Memory B cell (primary cell): ENCODE results near the gene RCSD1.
"Not testable (repeated sequence)": the region's sequence is repeated elsewhere in the genome, so short reads cannot be mapped to it uniquely, and the experiment has no call there.

Experiments used
- ATAC-seq: fragments of 150-1000 bp; cut with Tn5 transposase; 2 replicates; pipeline ENCODE4 v1.10.0; 2021; ENCODE audit warnings: low read depth, mild to moderate bottlenecking, moderate library complexity
- DNase-seq, 2 donors: peaks; one replicate each; pipeline ENCODE4 v3.0.0; 2022; ENCODE audit warnings: low spot score in 2 of 2
- H3K27ac Mint-ChIP-seq: one replicate; pipeline ENCODE4 v1.8.0; 2022; ENCODE audit warnings: mild to moderate bottlenecking, moderate library complexity, mixed read lengths
- H3K27me3 Mint-ChIP-seq: one replicate; pipeline ENCODE4 v1.8.0; 2022; ENCODE audit warnings: mixed read lengths
- H3K36me3 Mint-ChIP-seq: one replicate; pipeline ENCODE4 v1.8.0; 2022; ENCODE audit warnings: mild to moderate bottlenecking, mixed read lengths
- H3K4me1 Mint-ChIP-seq: one replicate; pipeline ENCODE4 v1.8.0; 2022; ENCODE audit warnings: mixed read lengths
- H3K4me3 Mint-ChIP-seq: one replicate; pipeline ENCODE4 v1.8.0; 2022; ENCODE audit warnings: mild to moderate bottlenecking, moderate library complexity, mixed read lengths
- H3K9me3 Mint-ChIP-seq: one replicate; pipeline ENCODE4 v1.8.0; 2022; ENCODE audit warnings: mixed read lengths

RCSD1 gene

DNA sequence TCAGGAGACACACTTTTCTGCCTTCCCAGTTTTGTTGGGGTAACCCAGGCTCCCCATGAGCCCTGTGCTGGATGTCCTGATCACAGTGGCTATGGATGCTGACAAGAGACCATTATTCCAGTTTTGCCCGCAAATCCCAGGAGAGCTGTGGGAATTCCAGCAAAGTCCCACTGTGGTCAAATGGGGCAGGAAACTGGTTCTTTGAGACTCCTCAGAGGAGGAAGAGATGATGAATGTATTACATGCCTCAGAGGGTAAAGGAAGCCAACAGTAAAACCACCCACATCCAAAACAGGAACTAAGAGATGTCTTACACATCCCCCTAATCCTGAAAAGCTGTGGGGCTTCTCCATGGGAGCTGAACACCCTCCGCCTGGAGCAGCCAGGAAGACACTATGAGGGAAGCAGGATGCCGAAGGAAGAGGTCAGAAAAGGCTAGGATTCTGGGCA lies 78.9 kb downstream of the RCSD1 start:
- H3K4me3 Mint-ChIP-seq, result peak overlapping the region; percentile 70
- H3K27ac Mint-ChIP-seq, result peak overlapping the region; percentile 42
- peaks cover 13% of the 10 kb centered on the region for H3K36me3 Mint-ChIP-seq
- H3K4me1 Mint-ChIP-seq, result peaks cover 49% of the 10 kb centered on the region
- peak; percentile 25 to 27 for DNase-seq
- no peaks in the 10 kb centered on the region for H3K27me3 Mint-ChIP-seq
- H3K9me3 Mint-ChIP-seq, result no peaks in the 10 kb centered on the region
- ATAC-seq, result peak; percentile 76

DNA sequence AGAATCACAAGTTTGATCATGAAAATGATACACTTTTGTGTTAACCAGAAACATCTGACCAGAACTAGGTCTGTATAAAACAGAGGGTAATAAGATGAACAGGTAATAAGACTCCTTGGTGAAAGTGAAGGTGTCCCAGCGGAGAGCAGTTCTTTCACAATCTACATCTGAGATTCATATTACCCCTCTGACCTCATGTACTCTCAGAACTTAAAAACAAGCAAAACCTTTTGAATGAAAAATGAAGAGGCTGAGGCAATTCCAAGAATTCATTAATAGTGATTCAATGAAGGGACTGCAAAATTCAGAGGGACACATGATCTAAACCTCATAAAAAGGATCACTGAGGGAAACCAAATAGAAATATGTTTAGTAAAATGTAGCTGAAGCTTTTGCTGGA lies 80.8 kb downstream of the RCSD1 start:
- Mint-ChIP-seq H3K4me1 (peaks cover 46% of the 10 kb centered on the region), H3K4me3 (no peak overlapping the region), H3K9me3 (no peaks in the 10 kb centered on the region), H3K36me3 (peaks cover 4% of the 10 kb centered on the region), H3K27me3 (no peaks in the 10 kb centered on the region), H3K27ac (no peak overlapping the region)
- ATAC-seq (no peak), DNase-seq (no peak)

DNA sequence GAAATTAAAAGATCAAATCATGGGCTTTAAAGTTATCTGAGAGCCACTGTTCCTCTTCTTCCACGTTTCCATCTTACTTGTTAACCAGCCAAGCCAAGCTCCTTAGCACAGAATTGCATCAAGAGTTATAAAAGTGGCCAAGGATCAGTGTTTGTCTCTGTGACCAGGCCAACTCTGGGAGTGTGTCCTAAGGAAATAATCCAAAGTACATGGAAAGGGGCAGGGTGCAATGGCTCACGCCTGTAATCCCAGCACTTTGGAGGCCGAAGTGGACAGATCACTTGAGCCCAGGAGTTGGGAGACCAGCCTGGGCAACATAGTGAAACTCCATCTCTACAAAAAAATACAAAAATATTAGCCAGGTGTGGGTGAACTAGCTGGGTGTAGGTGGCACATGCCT lies 81.8 kb downstream of the RCSD1 start:
- DNase-seq (no peak), ATAC-seq (no peak)
- H3K4me3 Mint-ChIP-seq, result no peak overlapping the region
- H3K27me3 Mint-ChIP-seq, result no peaks in the 10 kb centered on the region
- H3K36me3 Mint-ChIP-seq, result peaks cover 3% of the 10 kb centered on the region
- H3K27ac Mint-ChIP-seq, result peak overlapping the region; percentile 52
- H3K4me1 Mint-ChIP-seq, result peaks cover 38% of the 10 kb centered on the region
- no peaks in the 10 kb centered on the region for H3K9me3 Mint-ChIP-seq

DNA sequence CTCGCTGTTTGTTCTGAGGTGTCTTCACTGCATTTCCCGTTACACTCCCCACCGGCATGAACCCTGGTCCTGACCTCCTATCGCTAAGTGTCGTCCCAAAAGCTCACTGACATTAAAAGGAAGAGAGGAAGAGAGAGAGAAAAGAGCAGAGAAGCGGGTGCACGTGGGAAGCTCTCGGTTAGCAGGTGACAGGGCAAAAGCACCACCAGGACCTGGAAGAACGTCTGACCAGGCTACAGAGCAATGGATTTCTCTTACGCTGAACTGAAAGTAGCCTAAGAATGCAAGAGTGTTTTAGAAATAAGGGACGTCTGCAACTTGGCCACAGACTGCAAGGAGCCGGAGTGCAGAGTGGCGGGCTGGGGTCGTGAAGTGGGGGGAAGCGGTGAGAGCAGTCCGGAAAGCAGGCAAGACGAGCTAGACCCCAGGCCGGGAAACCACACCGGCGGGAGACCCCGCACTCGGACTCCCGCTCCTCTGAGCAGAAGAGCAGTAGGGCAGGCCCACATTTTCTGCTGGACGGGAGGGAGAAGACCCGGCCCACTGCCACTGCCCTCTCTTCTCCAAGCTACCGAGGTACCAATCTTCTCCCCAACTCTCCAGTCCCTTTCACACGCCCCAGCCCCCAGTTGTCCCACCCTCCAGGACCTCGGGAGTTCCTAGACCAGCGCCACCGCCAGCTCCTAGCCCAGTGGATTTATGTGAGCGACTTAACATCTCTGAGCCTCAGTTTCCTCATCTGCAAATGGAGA lies 83.5 kb downstream of the RCSD1 start:
- Mint-ChIP-seq H3K4me3 (peak overlapping the region; percentile 90), H3K36me3 (no peaks in the 10 kb centered on the region), H3K27ac (peak overlapping the region; percentile 99), H3K4me1 (peaks cover 23% of the 10 kb centered on the region), H3K27me3 (no peaks in the 10 kb centered on the region), H3K9me3 (no peaks in the 10 kb centered on the region)
- DNase-seq, result peak in 1 of 2 donors; percentile 28
- no peak for ATAC-seq

DNA sequence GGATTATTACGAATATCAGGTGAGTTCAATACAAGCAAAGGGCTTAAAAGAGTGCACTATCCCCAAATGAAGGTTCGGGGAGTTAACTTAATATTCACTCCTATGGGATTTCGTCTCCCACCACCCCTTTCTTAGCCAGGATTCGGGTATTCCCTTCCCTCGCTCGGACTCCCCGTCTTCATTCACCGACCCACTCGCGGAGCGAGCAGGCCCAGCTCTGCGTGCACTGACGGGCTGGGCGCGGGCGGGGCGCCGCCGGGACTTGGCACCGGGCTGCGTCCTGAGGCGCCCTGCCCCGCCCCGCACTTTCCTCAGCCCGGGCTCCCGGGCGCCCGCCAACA lies 84.0 kb downstream of the RCSD1 start:
- Mint-ChIP-seq H3K36me3 (no peaks in the 10 kb centered on the region), H3K27me3 (no peaks in the 10 kb centered on the region), H3K4me3 (peak overlapping the region; percentile 90), H3K4me1 (peaks cover 18% of the 10 kb centered on the region), H3K27ac (peak overlapping the region; percentile 99), H3K9me3 (no peaks in the 10 kb centered on the region)
- ATAC-seq (peak; percentile 50), DNase-seq (no peak)

DNA sequence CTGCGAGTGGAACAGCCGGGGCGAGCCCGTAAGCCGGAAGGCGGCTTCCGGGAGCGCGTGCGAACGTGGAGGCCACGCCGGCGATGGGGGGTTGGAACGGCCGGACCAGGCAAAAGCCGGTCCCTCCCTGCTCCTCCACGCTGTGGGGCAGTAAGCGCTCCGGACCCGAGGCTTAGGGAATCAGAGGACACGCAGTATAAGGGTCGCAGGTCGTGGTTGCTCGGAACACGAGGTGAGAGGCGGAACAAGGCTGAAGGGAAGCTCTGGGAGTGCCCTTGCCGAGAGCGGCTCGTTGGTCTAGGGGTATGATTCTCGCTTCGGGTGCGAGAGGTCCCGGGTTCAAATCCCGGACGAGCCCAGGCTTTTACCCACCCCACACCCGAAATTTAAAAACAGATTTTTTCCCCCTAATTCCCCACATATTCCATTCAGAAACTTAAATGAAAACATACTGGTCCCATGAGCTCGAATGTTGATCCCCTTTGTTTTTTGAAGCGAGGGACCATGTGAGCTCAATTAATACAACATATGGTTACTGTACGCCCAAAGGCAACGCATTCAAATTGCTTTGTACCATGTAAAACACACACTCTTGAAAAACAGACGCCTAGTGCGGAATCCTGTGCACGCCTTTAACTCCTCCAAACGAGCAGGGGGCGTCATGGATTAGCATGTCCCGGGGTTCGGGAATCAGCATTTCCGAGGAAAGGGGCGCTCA lies 84.6 kb downstream of the RCSD1 start:
- H3K27me3 Mint-ChIP-seq, result no peaks in the 10 kb centered on the region
- peak overlapping the region; percentile 90 for H3K4me3 Mint-ChIP-seq
- H3K36me3 Mint-ChIP-seq, result peaks cover 3% of the 10 kb centered on the region
- H3K4me1 Mint-ChIP-seq, result peaks cover 21% of the 10 kb centered on the region
- peaks cover 3% of the 10 kb centered on the region for H3K9me3 Mint-ChIP-seq
- peak overlapping the region; percentile 99 for H3K27ac Mint-ChIP-seq
- peak; percentile 53 for ATAC-seq
- peak; percentile 82 to 93 for DNase-seq

DNA sequence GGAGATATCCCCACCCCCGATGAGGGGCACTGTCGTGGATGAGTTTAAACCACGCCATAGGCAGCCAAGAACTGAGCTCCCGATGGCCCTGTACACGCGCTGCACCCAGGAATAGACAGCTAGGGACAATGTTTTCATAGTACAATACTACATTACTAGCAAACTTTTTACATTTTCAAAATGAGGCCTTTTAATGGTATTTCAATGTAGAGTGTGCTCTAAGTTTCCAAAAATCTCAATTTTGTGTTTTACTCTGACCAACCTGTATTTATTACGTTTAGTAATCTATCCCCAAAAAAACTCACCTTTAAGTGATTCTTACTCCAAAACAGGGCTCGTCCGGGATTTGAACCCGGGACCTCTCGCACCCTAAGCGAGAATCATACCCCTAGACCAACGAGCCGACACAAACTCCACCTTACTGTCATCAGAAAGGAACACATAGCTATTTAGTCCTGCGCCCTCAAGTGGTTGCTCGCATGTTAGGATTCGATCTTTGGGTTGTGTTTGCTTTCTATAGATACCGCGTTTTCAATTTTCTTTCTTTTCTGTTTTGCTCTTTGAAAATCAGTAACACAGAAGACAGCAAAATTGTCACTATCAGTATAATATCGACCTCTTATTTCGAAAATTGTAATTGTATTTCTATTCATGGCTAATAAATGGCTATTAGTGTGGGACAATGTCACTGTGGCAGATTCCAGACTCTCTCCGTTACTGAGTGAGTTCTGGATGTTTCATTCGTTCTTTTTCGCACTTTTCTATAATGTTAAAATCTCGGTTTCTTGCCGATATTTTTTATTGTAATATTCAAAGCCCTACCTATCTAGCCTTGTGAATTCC lies 85.3 kb downstream of the RCSD1 start:
- H3K9me3 Mint-ChIP-seq, result peaks cover 3% of the 10 kb centered on the region
- peak; percentile 85 for DNase-seq
- ATAC-seq, result peak; percentile 59
- H3K36me3 Mint-ChIP-seq, result peaks cover 3% of the 10 kb centered on the region
- H3K4me3 Mint-ChIP-seq, result peak overlapping the region; percentile 90
- no peaks in the 10 kb centered on the region for H3K27me3 Mint-ChIP-seq
- peak overlapping the region; percentile 99 for H3K27ac Mint-ChIP-seq
- peaks cover 26% of the 10 kb centered on the region for H3K4me1 Mint-ChIP-seq

DNA sequence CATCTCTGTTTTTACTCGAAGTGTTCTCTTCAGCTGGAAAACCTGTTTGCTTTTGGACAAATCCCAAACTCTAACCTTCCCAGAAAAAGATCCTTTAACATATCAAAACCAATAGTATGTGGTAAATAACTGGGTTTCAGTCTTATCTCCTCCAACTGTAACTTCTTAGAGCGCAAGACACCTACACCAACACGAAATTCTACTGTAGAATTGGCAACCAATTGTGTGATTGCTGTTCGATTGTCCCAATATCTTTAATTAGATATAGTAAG lies 85.9 kb downstream of the RCSD1 start:
- no peak for ATAC-seq
- peak overlapping the region; percentile 99 for H3K27ac Mint-ChIP-seq
- peaks cover 3% of the 10 kb centered on the region for H3K36me3 Mint-ChIP-seq
- peak overlapping the region; percentile 90 for H3K4me3 Mint-ChIP-seq
- no peaks in the 10 kb centered on the region for H3K27me3 Mint-ChIP-seq
- H3K9me3 Mint-ChIP-seq, result peaks cover 3% of the 10 kb centered on the region
- peaks cover 30% of the 10 kb centered on the region for H3K4me1 Mint-ChIP-seq
- DNase-seq, result no peak

DNA sequence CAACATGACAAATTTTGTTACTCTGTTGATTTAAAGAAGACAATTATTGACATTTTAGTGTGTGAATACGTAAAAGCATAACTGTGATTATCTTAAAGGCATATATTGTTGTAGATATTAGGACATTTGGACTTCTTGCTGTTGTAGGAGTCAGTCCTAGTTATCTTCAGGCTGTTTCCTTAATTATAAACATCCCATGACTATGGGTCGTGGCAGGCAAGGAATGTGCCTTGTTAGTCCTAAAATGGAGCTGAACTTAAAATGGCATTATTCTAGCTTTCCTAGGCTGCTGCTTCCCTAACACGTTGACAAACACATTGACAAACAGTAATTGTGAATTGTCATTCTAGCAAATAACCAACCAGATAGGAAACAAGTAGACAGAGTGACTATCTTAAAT lies 87.3 kb downstream of the RCSD1 start:
- ATAC-seq (no peak), DNase-seq (no peak)
- Mint-ChIP-seq H3K27me3 (no peaks in the 10 kb centered on the region), H3K4me1 (peaks cover 35% of the 10 kb centered on the region), H3K36me3 (peaks cover 5% of the 10 kb centered on the region), H3K4me3 (peak overlapping the region; percentile 57), H3K27ac (no peak overlapping the region), H3K9me3 (peaks cover 3% of the 10 kb centered on the region)

DNA sequence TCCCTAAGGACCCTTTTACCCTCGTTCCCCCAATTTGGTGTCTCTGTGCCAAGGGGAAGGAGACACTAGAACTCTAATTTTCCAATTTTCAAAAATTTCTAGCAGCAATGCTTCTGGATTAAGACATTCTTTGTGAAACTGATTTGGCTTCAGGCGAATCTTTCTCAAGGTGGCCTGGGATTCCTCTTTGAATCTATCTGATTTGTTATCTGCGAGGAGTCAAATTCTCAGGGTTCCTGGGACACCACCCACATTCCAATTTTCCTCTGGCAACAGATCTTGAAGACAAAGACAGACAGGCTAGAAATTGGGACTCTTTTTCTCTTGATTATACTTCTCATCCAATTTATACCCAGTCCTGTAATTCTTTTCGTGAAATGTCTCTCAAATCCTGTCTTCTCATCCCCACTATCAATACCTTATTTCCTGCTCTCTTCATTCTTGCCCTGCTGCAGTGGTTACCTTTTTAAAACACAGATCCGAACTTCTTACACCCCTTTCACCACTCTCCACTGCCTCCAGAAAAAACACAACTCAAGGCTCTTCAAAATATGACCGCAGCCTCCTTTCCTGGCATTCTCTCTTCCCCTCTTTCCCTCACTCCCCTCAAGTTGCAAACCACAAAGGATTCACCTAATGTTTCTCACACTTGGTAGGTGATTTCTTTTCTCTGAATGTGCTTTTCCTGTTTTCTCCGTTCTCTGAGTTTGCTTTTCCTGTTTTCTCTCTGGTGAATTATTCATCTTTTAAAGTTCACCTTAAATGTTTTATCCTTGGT lies 89.1 kb downstream of the RCSD1 start:
- peak overlapping the region; percentile 31 for H3K4me3 Mint-ChIP-seq
- ATAC-seq, result no peak

DNA sequence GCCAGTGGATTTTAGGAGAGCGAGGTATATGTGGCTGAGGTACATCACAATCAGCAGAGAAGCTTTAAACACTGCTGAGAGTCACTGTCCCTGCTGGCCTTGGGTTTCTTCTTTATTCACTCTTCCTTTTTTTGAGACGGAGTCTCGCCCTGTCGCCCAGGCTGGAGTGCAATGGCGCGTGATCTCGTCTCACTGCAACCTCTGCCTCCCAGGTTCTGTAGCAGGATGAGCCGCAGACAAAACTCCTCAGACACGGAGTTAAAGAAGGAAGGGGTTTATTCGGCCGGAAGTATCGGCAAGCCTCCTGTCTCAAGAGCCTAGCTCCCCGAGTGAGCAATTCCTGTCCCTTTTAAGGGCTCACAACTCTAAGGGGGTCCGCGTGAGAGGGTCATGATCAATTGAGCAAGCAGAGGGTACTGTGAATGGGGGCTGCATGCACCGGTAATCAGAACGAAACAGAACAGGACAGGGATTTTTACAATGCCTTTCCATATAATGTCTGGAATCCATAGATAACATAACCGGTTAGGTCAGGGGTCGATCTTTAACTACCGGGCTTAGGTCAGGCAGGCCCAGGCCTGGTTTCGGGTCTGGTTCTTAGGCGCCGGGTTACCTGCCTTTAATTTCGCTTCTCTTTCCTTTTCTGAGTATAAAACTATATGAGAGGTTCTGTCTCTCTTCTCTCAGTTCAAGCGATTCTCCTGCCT lies 89.8 kb downstream of the RCSD1 start:
- H3K36me3 Mint-ChIP-seq, H3K9me3 Mint-ChIP-seq, ATAC-seq, H3K27me3 Mint-ChIP-seq: not testable (repeated sequence)
- Mint-ChIP-seq H3K27ac (peak overlapping the region; percentile 86), H3K4me1 (peaks cover 38% of the 10 kb centered on the region), H3K4me3 (peak overlapping the region; percentile 31)
- DNase-seq, result peak in 1 of 2 donors; percentile 14

More for the DNA sequence above, 89.1 kb downstream of the RCSD1 start:
- H3K36me3 Mint-ChIP-seq, result peaks cover 5% of the 10 kb centered on the region
- peaks cover 37% of the 10 kb centered on the region for H3K4me1 Mint-ChIP-seq
- no peak for DNase-seq
- no peaks in the 10 kb centered on the region for H3K27me3 Mint-ChIP-seq
- H3K27ac Mint-ChIP-seq, result peak overlapping the region; percentile 86
- H3K9me3 Mint-ChIP-seq, result peaks cover 3% of the 10 kb centered on the region

DNA sequence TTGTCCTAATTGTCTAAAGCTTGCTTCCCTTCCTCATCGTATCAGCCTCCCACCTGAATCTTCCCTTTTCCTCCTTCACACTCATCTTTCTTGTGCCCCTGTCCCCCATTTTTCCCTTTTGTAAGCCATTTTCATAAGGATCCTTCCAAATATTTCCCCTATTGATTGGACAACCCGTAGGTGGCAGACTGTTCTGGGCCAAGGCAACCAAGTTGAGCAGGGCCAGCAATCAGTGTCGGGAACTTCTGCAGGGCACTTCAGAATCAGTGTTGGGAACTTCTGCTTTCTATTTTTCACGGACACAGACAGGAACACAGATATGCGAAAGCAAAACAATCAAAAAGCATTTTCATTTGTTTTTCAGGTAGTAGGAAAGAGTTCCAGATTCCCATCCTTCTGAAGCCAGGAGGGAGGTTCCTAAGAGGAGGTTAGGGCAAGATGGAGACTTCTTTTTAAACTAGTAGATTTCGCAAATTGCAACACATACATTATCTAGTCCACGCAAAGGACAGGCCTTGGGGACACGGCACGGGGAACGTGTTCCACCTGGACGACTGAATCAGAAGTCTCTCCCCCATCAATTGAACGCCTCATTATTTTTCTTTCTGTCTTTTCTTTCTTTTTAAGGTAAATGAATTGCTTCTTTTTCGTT lies 91.1 kb downstream of the RCSD1 start:
- DNase-seq (peak; percentile 14 to 23), ATAC-seq (peak; percentile 37)
- Mint-ChIP-seq H3K27me3 (no peaks in the 10 kb centered on the region), H3K4me3 (peak overlapping the region; percentile 92), H3K9me3 (peaks cover 3% of the 10 kb centered on the region), H3K36me3 (peaks cover 5% of the 10 kb centered on the region), H3K27ac (peak overlapping the region; percentile 86), H3K4me1 (peaks cover 43% of the 10 kb centered on the region)
